Measurements from ENCODE around the gene CCDC88C.

DNA sequence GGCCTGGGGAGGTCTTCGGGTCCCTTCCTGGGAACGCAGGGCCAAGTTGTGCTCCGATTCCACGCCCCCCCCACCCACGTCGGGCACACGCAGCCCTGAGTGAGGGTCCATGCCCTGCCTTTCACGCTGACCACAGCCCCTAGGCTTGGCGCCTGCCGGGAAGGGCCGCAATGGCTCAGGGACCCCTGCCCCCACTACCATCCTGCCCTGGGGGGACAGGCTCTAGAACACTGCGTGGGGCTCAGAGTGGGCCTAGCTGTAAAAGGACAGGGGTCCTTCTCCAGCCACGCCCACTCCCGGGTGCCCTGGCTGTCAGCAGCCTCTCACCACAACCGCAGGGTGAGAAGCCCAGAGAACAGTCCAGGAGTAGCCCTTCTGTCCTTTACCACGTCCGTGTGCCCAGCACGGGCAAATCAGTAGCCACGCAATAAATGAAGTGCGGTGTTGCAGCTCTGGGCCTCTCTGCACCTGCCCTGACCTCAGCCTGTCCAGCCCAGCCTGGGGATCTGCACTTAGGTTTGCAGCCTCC, 163.8 kb downstream of the CCDC88C start:
- TF ChIP-seq POLR2A (IDR thresholded peaks at IDR 0.05): no peak
- TF ChIP-seq, protein P1, sequence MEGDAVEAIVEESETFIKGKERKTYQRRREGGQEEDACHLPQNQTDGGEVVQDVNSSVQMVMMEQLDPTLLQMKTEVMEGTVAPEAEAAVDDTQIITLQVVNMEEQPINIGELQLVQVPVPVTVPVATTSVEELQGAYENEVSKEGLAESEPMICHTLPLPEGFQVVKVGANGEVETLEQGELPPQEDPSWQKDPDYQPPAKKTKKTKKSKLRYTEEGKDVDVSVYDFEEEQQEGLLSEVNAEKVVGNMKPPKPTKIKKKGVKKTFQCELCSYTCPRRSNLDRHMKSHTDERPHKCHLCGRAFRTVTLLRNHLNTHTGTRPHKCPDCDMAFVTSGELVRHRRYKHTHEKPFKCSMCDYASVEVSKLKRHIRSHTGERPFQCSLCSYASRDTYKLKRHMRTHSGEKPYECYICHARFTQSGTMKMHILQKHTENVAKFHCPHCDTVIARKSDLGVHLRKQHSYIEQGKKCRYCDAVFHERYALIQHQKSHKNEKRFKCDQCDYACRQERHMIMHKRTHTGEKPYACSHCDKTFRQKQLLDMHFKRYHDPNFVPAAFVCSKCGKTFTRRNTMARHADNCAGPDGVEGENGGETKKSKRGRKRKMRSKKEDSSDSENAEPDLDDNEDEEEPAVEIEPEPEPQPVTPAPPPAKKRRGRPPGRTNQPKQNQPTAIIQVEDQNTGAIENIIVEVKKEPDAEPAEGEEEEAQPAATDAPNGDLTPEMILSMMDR (IDR thresholded peaks at IDR 0.05): no peak
